HG03103 (cell line): Measurements from ENCODE around the gene OR7G2.

Source experiments
- ATAC-seq: cut with Tn5 transposase; IDR thresholded peaks from one replicate; pipeline ENCODE4 v1.9.1; 2021; ENCODE audit warnings: low read depth; ENCODE audit not compliant: unreplicated experiment

The OR7G2 gene

GRCh38 chr19:9107375-9107774 is at the start of gene OR7G2:
Gene OR7G2 (minus strand): TSS chr19:9107475. CDS start chr19:9103243, 4,232 bp downstream.
- no peak for ATAC-seq

GRCh38 chr19:9156304-9156703 is 49.0 kb upstream of the OR7G2 start:
- no peak for ATAC-seq

GRCh38 chr19:9155591-9155990 is 48.3 kb upstream of the OR7G2 start:
- ATAC-seq: no peak

- no peak for ATAC-seq
These were observed 44.1 kb upstream of the OR7G2 start for GRCh38 chr19:9151367-9151766.

GRCh38 chr19:9150650-9151049 is 43.4 kb upstream of the OR7G2 start:
- ATAC-seq: no peak

GRCh38 chr19:9149997-9150396 is 42.7 kb upstream of the OR7G2 start:
- ATAC-seq: no peak

GRCh38 chr19:9148697-9149096 is 41.4 kb upstream of the OR7G2 start:
- ATAC-seq: no peak

GRCh38 chr19:9146882-9147281 is 39.6 kb upstream of the OR7G2 start:
- no peak for ATAC-seq

GRCh38 chr19:9144920-9145319 is 37.6 kb upstream of the OR7G2 start:
- no peak for ATAC-seq

GRCh38 chr19:9140159-9140874 is 33.0 kb upstream of the OR7G2 start, which contains the start of gene ZNF317:
Gene ZNF317 (plus strand): TSS chr19:9140397. CDS start chr19:9156017, 15,620 bp downstream.
- peak; percentile 94 for ATAC-seq

GRCh38 chr19:9139609-9140158 is 32.4 kb upstream of the OR7G2 start:
- ATAC-seq: no peak

GRCh38 chr19:9132422-9132821 is 25.1 kb upstream of the OR7G2 start:
- no peak for ATAC-seq

- no peak for ATAC-seq
These were observed 23.7 kb upstream of the OR7G2 start for GRCh38 chr19:9130965-9131364.

- ATAC-seq: no peak
These were observed 20.9 kb upstream of the OR7G2 start for GRCh38 chr19:9128171-9128570.

- no peak for ATAC-seq
These were observed 19.7 kb upstream of the OR7G2 start, which contains the start of gene OR7G3 for GRCh38 chr19:9126900-9127405. Gene OR7G3 (minus strand): TSS chr19:9126950. CDS start chr19:9126950, 0 bp downstream.

GRCh38 chr19:9116547-9116946 is 9.3 kb upstream of the OR7G2 start:
- no peak for ATAC-seq

GRCh38 chr19:9115307-9115813 is 8.1 kb upstream of the OR7G2 start, which contains the start of gene OR7G1:
Gene OR7G1 (minus strand): TSS chr19:9115763. CDS start chr19:9115763, 0 bp downstream.
- ATAC-seq: no peak

- no peak for ATAC-seq
These were observed 2.7 kb upstream of the OR7G2 start for GRCh38 chr19:9109959-9110358.

- no peak for ATAC-seq
These were observed 20.5 kb downstream of the OR7G2 start, which contains the start of gene OR1M1 for GRCh38 chr19:9086761-9087160. Gene OR1M1 (plus strand): TSS chr19:9087061. CDS start chr19:9093245, 6,184 bp downstream.

GRCh38 chr19:9078651-9079050 is 28.6 kb downstream of the OR7G2 start:
- no peak for ATAC-seq

- no peak for ATAC-seq
These were observed 30.4 kb downstream of the OR7G2 start for GRCh38 chr19:9076901-9077300.
